SK-N-SH treated with all-trans-retinoic acid at 6 μM for 48 hours (cell line): ENCODE results near the gene HEYL.

Source experiments
- SNAI2 ChIP-seq: fragments of 250-450 bp; sonication (Bioruptor Pico); IDR thresholded peaks from 2 replicates; pipeline ENCODE4 v1.5.0; 2020; ENCODE audit warnings: mild to moderate bottlenecking, moderate library complexity
- ZFP30 ChIP-seq: fragments of 450-650 bp; formaldehyde crosslinking; IDR thresholded peaks from 2 replicates; pipeline ENCODE4 v1.5.0; 2022; ENCODE audit warnings: mild to moderate bottlenecking, moderate library complexity
- ZNF565 ChIP-seq: fragments of 450-650 bp; formaldehyde crosslinking; conservative IDR thresholded peaks from 2 replicates; pipeline ENCODE4 v1.5.0; 2020; ENCODE audit warnings: low read depth, mild to moderate bottlenecking, moderate library complexity
- ZNF8 ChIP-seq: fragments of 450-650 bp; formaldehyde crosslinking; IDR thresholded peaks from 2 replicates; pipeline ENCODE4 v1.5.0; 2020; ENCODE audit warnings: mild to moderate bottlenecking, moderate library complexity

DNA sequence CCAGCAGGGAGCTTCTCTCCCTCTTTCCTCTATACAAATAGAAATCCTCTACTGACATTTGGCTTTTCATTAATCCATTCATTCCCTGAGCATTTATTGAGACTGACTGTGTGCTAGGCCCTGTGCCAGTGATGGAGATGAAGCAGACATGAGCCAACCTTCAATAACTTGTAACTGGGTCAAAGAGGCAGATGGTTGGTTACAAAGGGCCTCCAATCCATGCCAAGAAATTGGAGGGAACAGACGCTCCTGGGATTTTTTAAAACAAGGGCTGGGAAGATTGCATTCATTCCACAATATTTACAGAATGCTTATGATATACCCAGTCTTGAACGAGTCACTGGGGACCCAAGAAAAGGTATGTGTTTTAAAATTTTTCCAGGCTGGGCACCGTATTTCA is 45.6 kb upstream of the HEYL start:
- TF ChIP-seq ZNF565 (CRISPR knock-in tag), result no peak
- TF ChIP-seq ZFP30 (CRISPR knock-in tag), result no peak
- no peak for TF ChIP-seq SNAI2 (CRISPR knock-in tag)
- no peak for TF ChIP-seq ZNF8 (CRISPR knock-in tag)
